SK-N-MC (cell line): ENCODE data around the gene PHF2.

Source experiments
- DNase-seq: peaks from one replicate; pipeline ENCODE4 v3.0.0-alpha.2; 2011; ENCODE audit warnings: low read depth, low spot score
- H3K27ac ChIP-seq: fragments of 200-600 bp; sonication (generic); 2 replicates; pipeline ENCODE4 v1.5.1; 2016; ENCODE audit warnings: mixed run types
- H3K36me3 ChIP-seq: fragments of 200-600 bp; sonication (generic); 2 replicates; pipeline ENCODE4 v1.6.1; 2017; ENCODE audit warnings: antibody characterized with exemption, low read length, mixed read lengths; ENCODE audit not compliant: insufficient read depth
- H3K4me3 ChIP-seq: fragments of 200-600 bp; sonication (generic); 2 replicates; pipeline ENCODE4 v1.5.1; 2016
- H3K9ac ChIP-seq: fragments of 200-600 bp; sonication (generic); 2 replicates; pipeline ENCODE4 v1.8.0; 2017; ENCODE audit warnings: mixed run types, mixed read lengths; ENCODE audit not compliant: insufficient read length
- H3K9me3 ChIP-seq: fragments of 200-600 bp; sonication (generic); 2 replicates; pipeline ENCODE4 v1.6.1; 2017; ENCODE audit warnings: low read depth, mild to moderate bottlenecking, antibody characterized with exemption, low read length, moderate library complexity, mixed read lengths
- EZH2 ChIP-seq: fragments of 200-600 bp; sonication (generic); IDR thresholded peaks from one replicate; pipeline ENCODE4 v1.6.1; 2017; ENCODE audit warnings: antibody characterized with exemption
- FOXP2 ChIP-seq: optimal IDR thresholded peaks from 2 replicates; pipeline ENCODE3; 2011; ENCODE audit warnings: mild to moderate bottlenecking, moderate library complexity; ENCODE audit not compliant: insufficient read depth; ENCODE audit errors: extremely low read length, control extremely low read depth
- POLR2AphosphoS5 ChIP-seq: IDR thresholded peaks from 2 replicates; pipeline ENCODE4 v1.6.1; 2012; ENCODE audit warnings: mild to moderate bottlenecking, low read depth, low read length, borderline replicate concordance

Gene PHF2

GRCh38 chr9:93579711-93580516 is 3.5 kb downstream of the PHF2 start:
- DNase-seq, result no peak
- no peaks in the 10 kb centered on the region; the same call in 1 of the 2 replicates for H3K9me3 ChIP-seq
- TF ChIP-seq POLR2AphosphoS5, result no peak
- TF ChIP-seq FOXP2, result no peak
- no peak for TF ChIP-seq EZH2
- H3K9ac ChIP-seq, result no peak overlapping the region
- no peak overlapping the region for H3K27ac ChIP-seq
- no peaks in the 10 kb centered on the region for H3K36me3 ChIP-seq
- H3K4me3 ChIP-seq, result no peak overlapping the region

- Histone ChIP-seq H3K36me3 (no peaks in the 10 kb centered on the region), H3K9ac (no peak overlapping the region), H3K27ac (no peak overlapping the region)
Observed at GRCh38 chr9:93580654-93581380, 4.4 kb downstream of the PHF2 start.

GRCh38 chr9:93582115-93582514 is 5.7 kb downstream of the PHF2 start:
- no peak overlapping the region for H3K27ac ChIP-seq
- DNase-seq, result no peak
- TF ChIP-seq EZH2 (no peak), FOXP2 (no peak), POLR2AphosphoS5 (no peak)

More at GRCh38 chr9:93580654-93581380, 4.4 kb downstream of the PHF2 start:
- DNase-seq, result no peak
- H3K4me3 ChIP-seq, result no peak overlapping the region
- TF ChIP-seq FOXP2 (no peak), POLR2AphosphoS5 (no peak), EZH2 (no peak)
- no peaks in the 10 kb centered on the region; the same call in 1 of the 2 replicates for H3K9me3 ChIP-seq

GRCh38 chr9:93582550-93582949 is 6.2 kb downstream of the PHF2 start:
- Histone ChIP-seq H3K36me3 (no peaks in the 10 kb centered on the region), H3K4me3 (no peak overlapping the region), H3K27ac (no peak overlapping the region), H3K9ac (no peak overlapping the region), H3K9me3 (no peaks in the 10 kb centered on the region; the same call in 1 of the 2 replicates)
- TF ChIP-seq FOXP2, result no peak
- no peak for DNase-seq

More at GRCh38 chr9:93582115-93582514, 5.7 kb downstream of the PHF2 start:
- H3K9ac ChIP-seq, result no peak overlapping the region
- H3K9me3 ChIP-seq, result no peaks in the 10 kb centered on the region; the same call in 1 of the 2 replicates
- H3K4me3 ChIP-seq, result no peak overlapping the region
- H3K36me3 ChIP-seq, result no peaks in the 10 kb centered on the region

- Histone ChIP-seq H3K4me3 (no peak overlapping the region), H3K27ac (no peak overlapping the region), H3K36me3 (no peaks in the 10 kb centered on the region), H3K9ac (no peak overlapping the region), H3K9me3 (no peaks in the 10 kb centered on the region; the same call in 1 of the 2 replicates)
- no peak for DNase-seq
- TF ChIP-seq FOXP2 (no peak), POLR2AphosphoS5 (no peak), EZH2 (no peak)
Observed at GRCh38 chr9:93585259-93585658, 8.9 kb downstream of the PHF2 start.

- no peaks in the 10 kb centered on the region; the same call in 1 of the 2 replicates for H3K9me3 ChIP-seq
- TF ChIP-seq FOXP2 (no peak), EZH2 (no peak), POLR2AphosphoS5 (no peak)
- H3K27ac ChIP-seq, result no peak overlapping the region
- DNase-seq, result no peak
- no peaks in the 10 kb centered on the region for H3K36me3 ChIP-seq
- H3K4me3 ChIP-seq, result no peak overlapping the region
- no peak overlapping the region for H3K9ac ChIP-seq
Observed at GRCh38 chr9:93585695-93586094, 9.3 kb downstream of the PHF2 start.

GRCh38 chr9:93586290-93587057 is 10.1 kb downstream of the PHF2 start:
- Histone ChIP-seq H3K9me3 (no peaks in the 10 kb centered on the region; the same call in 1 of the 2 replicates), H3K4me3 (no peak overlapping the region), H3K9ac (no peak overlapping the region), H3K27ac (no peak overlapping the region), H3K36me3 (no peaks in the 10 kb centered on the region)
- TF ChIP-seq FOXP2 (no peak), POLR2AphosphoS5 (no peak), EZH2 (no peak)
- DNase-seq, result no peak

- Histone ChIP-seq H3K9ac (no peak overlapping the region), H3K36me3 (no peaks in the 10 kb centered on the region), H3K27ac (no peak overlapping the region), H3K9me3 (no peaks in the 10 kb centered on the region; the same call in 1 of the 2 replicates), H3K4me3 (no peak overlapping the region)
- TF ChIP-seq EZH2 (no peak), FOXP2 (no peak), POLR2AphosphoS5 (no peak)
- no peak for DNase-seq
Observed at GRCh38 chr9:93587284-93587650, 10.9 kb downstream of the PHF2 start.
